ENCODE results near the gene OTOGL. TPM values are rescaled to one million over a fixed set of nuclear protein-coding genes. Genes with fewer than 3 reads are reported as not detected.
"Not testable (repeated sequence)": the region's sequence is repeated elsewhere in the genome, so short reads cannot be mapped to it uniquely, and the experiment has no call there.

The OTOGL gene
- polyA plus RNA-seq, 1 of the 3 experiments (the other 2 are of a cell fraction): 0.61 TPM

- ChIA-PET POLR2A (no interaction called here), CTCF (no interaction called here)
- Histone ChIP-seq H3K36me3 (replicated peaks in 1 of 2; ENCODE audit: control insufficient read depth in 1 of 2, insufficient read depth in 2 of 2, low read length in 1 of 2) (no peaks in the 10 kb centered on the region), H3K27ac (ENCODE audit: low read depth in 2 of 2, low read length in 1 of 2) (peak overlapping the region; percentile 39 to 63; a peak in 3 of 4 replicates), H3K4me2 (peak overlapping the region; percentile 46; the same call in 1 of the 2 replicates), H3K4me1 (ENCODE audit: control insufficient read depth in 1 of 2, insufficient read depth in 2 of 2, low read depth in 1 of 2, low read length in 1 of 2) (peaks cover 0 to 14% of the 10 kb centered on the region in 2 experiments; a peak in 2 of 4 replicates), H3F3A (replicated peaks; ENCODE audit: insufficient read depth) (peaks cover 4% of the 10 kb centered on the region), H3K9me3 (no peaks in the 10 kb centered on the region), H3K27me3 (ENCODE audit: insufficient read depth) (no peaks in the 10 kb centered on the region), H3K9ac (no peak overlapping the region), H3K9me2 (no peaks in the 10 kb centered on the region), H2AFZ (ENCODE audit: low read depth) (peak overlapping the region; percentile 64; the same call in 1 of the 2 replicates), H3K79me2 (ENCODE audit: insufficient read depth) (no peaks in the 10 kb centered on the region), H4K20me1 (ENCODE audit: insufficient read depth) (no peaks in the 10 kb centered on the region), H3K4me3 (ENCODE audit: low read depth in 2 of 2, low read length in 1 of 2) (no peak overlapping the region)
- no peak for DNase-seq
- WGBS (ENCODE audit: low lambda C conversion rate): 16% methylated on average over 5 of the region's 5 CpGs
- TF ChIP-seq ZBTB33 (IDR thresholded peaks at IDR 0.05; ENCODE audit: borderline replicate concordance, low read depth) (no peak), RXRA (IDR thresholded peaks at IDR 0.05; ENCODE audit: borderline replicate concordance, low read depth) (no peak), GATA2 (CRISPR knock-in tag; IDR thresholded peaks at IDR 0.05) (no peak), FOXM1 (IDR thresholded peaks at IDR 0.05; ENCODE audit: low read depth) (no peak), FOXJ3 (CRISPR knock-in tag; IDR thresholded peaks at IDR 0.05) (no peak), FOSL2 (IDR thresholded peaks at IDR 0.05; ENCODE audit: borderline replicate concordance, low read depth) (no peak), JUND (IDR thresholded peaks at IDR 0.05) (no peak)
Measured at GRCh38 chr12:80241576-80242273, 142.4 kb downstream of the OTOGL start.

- Histone ChIP-seq H3K4me2 (peak overlapping the region; percentile 46; the same call in 1 of the 2 replicates), H2AFZ (ENCODE audit: low read depth) (peak overlapping the region; percentile 64), H3K27ac (ENCODE audit: low read depth in 2 of 2, low read length in 1 of 2) (peak overlapping the region; percentile 22 to 63; a peak in 3 of 4 replicates), H3K36me3 (replicated peaks in 1 of 2; ENCODE audit: control insufficient read depth in 1 of 2, insufficient read depth in 2 of 2, low read length in 1 of 2) (no peaks in the 10 kb centered on the region), H3K79me2 (ENCODE audit: insufficient read depth) (no peaks in the 10 kb centered on the region), H3K27me3 (ENCODE audit: insufficient read depth) (no peaks in the 10 kb centered on the region), H3F3A (replicated peaks; ENCODE audit: insufficient read depth) (peaks cover 4% of the 10 kb centered on the region), H4K20me1 (ENCODE audit: insufficient read depth) (no peaks in the 10 kb centered on the region), H3K9me2 (no peaks in the 10 kb centered on the region), H3K4me3 (ENCODE audit: low read depth in 2 of 2, low read length in 1 of 2) (no peak overlapping the region), H3K9me3 (no peaks in the 10 kb centered on the region), H3K9ac (no peak overlapping the region), H3K4me1 (ENCODE audit: control insufficient read depth in 1 of 2, insufficient read depth in 2 of 2, low read depth in 1 of 2, low read length in 1 of 2) (peaks cover 0 to 14% of the 10 kb centered on the region in 2 experiments; a peak in 2 of 4 replicates)
- DNase-seq: no peak
- WGBS (ENCODE audit: low lambda C conversion rate): 20% methylated on average over 1 of the region's 1 CpG
- no peak for TF ChIP-seq RCOR1 (IDR thresholded peaks at IDR 0.05; ENCODE audit: low read length)
- TF ChIP-seq YY1 (IDR thresholded peaks at IDR 0.05; ENCODE audit: low read depth): no peak
- TF ChIP-seq TCF12 (IDR thresholded peaks at IDR 0.05): no peak
- TF ChIP-seq RXRA (IDR thresholded peaks at IDR 0.05; ENCODE audit: borderline replicate concordance, low read depth): no peak
- TF ChIP-seq IRF3 (IDR thresholded peaks at IDR 0.05; ENCODE audit: low read depth, low read length): no peak
- no peak for TF ChIP-seq MEF2A (IDR thresholded peaks at IDR 0.05; ENCODE audit: borderline replicate concordance, low read depth)
- no peak for TF ChIP-seq ZBTB33 (IDR thresholded peaks at IDR 0.05; ENCODE audit: borderline replicate concordance, low read depth)
- no peak for TF ChIP-seq USF2 (IDR thresholded peaks at IDR 0.05; ENCODE audit: borderline replicate concordance, low read depth, low read length)
- no peak for TF ChIP-seq CHD2 (IDR thresholded peaks at IDR 0.05; ENCODE audit: low read length, partially characterized antibody)
- ChIA-PET POLR2A (no interaction called here), CTCF (no interaction called here)
Measured at GRCh38 chr12:80242321-80242720, 143.0 kb downstream of the OTOGL start.

- H3K9ac ChIP-seq; H3K27ac ChIP-seq (ENCODE audit: low read depth in 2 of 2, low read length in 1 of 2); H4K20me1 ChIP-seq (ENCODE audit: insufficient read depth); H3F3A ChIP-seq (replicated peaks; ENCODE audit: insufficient read depth); H3K36me3 ChIP-seq (replicated peaks in 1 of 2; ENCODE audit: control insufficient read depth in 1 of 2, insufficient read depth in 2 of 2, low read length in 1 of 2); H3K9me2 ChIP-seq; H3K4me1 ChIP-seq (ENCODE audit: control insufficient read depth in 1 of 2, insufficient read depth in 2 of 2, low read depth in 1 of 2, low read length in 1 of 2); H3K9me3 ChIP-seq; CTCF ChIA-PET; DNase-seq; H3K27me3 ChIP-seq (ENCODE audit: insufficient read depth); H3K79me2 ChIP-seq (ENCODE audit: insufficient read depth); POLR2A ChIA-PET: not testable (repeated sequence)
- H2AFZ ChIP-seq (ENCODE audit: low read depth): peak overlapping the region; percentile 42; the same call in 1 of the 2 replicates
- peak overlapping the region in 1 of 2 experiments; percentile 43; a peak in 2 of 4 replicates for H3K4me3 ChIP-seq (ENCODE audit: low read depth in 2 of 2, low read length in 1 of 2)
- WGBS (ENCODE audit: low lambda C conversion rate): 40% methylated on average over 5 of the region's 20 CpGs
- peak overlapping the region; percentile 44; the same call in 1 of the 2 replicates for H3K4me2 ChIP-seq
Measured at GRCh38 chr12:80249581-80249980, 150.2 kb downstream of the OTOGL start.
